Measurements from ENCODE around the gene OXCT1. TPM values are rescaled to one million over a fixed set of nuclear protein-coding genes. Genes with fewer than 3 reads are reported as not detected.

Gene OXCT1
- total and polyA plus RNA-seq, 9 of the 15 experiments (the other 6 are each of a cell fraction or from before 2014, with no cell fraction given): 24.7 to 61.2 (median 41.9) TPM

DNA sequence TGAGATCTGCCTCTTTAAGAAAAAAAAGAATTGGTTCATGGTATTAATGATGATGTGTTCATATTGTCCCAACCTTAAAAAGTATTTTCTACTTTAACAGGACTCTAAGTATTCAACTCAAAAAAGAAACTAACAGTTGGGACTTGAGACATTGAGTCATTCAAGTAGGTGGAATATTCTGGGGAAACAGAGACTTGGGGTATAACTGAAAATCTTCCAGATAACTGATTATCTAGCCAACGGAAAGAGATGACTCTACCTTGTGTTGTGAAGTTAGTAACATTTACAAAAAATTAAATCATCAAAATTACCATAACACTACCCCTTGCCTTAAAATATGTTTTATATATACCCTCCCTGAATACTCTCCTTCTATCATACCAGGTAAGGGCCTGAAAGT is 19.1 kb downstream of the OXCT1 start (continued):
- TF ChIP-seq, protein P1, sequence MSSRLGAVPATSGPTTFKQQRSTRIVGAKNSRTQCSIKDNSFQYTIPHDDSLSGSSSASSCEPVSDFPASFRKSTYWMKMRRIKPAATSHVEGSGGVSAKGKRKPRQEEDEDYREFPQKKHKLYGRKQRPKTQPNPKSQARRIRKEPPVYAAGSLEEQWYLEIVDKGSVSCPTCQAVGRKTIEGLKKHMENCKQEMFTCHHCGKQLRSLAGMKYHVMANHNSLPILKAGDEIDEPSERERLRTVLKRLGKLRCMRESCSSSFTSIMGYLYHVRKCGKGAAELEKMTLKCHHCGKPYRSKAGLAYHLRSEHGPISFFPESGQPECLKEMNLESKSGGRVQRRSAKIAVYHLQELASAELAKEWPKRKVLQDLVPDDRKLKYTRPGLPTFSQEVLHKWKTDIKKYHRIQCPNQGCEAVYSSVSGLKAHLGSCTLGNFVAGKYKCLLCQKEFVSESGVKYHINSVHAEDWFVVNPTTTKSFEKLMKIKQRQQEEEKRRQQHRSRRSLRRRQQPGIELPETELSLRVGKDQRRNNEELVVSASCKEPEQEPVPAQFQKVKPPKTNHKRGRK (tag; IDR thresholded peaks at IDR 0.05): no peak

DNA sequence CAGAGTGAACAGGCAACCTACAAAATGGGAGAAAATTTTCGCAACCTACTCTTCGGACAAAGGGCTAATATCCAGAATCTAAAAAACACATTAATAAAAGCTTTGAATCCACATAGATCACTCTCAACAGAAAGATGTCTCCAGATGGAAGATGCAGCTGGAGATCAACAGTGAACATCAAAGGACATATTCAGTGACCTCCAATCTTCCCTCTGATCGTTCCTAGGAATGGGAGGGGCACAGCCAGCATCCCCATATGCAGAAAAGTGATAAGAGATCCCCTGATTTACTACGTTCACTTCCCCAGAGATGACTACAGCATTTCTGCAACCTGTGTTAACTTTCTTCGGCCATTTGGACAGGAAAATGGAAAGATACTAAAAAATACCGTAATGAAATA is 21.2 kb downstream of the OXCT1 start:
- Histone ChIP-seq H3K9me3 (replicated peaks; ENCODE audit: control insufficient read depth, insufficient read depth, low read depth, low read length) (peaks cover 5% of the 10 kb centered on the region), H3K4me1 (replicated peaks in 1 of 2; ENCODE audit: control insufficient read depth in 2 of 2, insufficient read depth in 2 of 2, low read length in 2 of 2) (no peaks in the 10 kb centered on the region; a peak in 1 of 5 replicates), H3K9me1 (ENCODE audit: control insufficient read depth, insufficient read depth, low read length) (no peaks in the 10 kb centered on the region), H3K27me3 (ENCODE audit: control insufficient read depth in 2 of 2, insufficient read depth in 2 of 2, low read length in 2 of 2) (no peaks in the 10 kb centered on the region; a peak in 1 of 5 replicates), H3K4me3 (no peak overlapping the region), H3K36me3 (ENCODE audit: control insufficient read depth, insufficient read depth, low read length) (peaks cover 49% of the 10 kb centered on the region), H3K27ac (ENCODE audit: extremely low read depth, low read depth, low read length) (no peak overlapping the region), H3K79me2 (ENCODE audit: control insufficient read depth, insufficient read depth, low read length) (no peaks in the 10 kb centered on the region), H3K4me2 (ENCODE audit: insufficient read depth, low read length) (no peak overlapping the region), H2AFZ (ENCODE audit: low read depth, low read length) (no peak overlapping the region), H4K20me1 (replicated peaks; ENCODE audit: control insufficient read depth, insufficient read depth, low read length) (no peaks in the 10 kb centered on the region), H3K9ac (ENCODE audit: insufficient read depth in 1 of 2, low read depth in 2 of 2, low read length in 2 of 2) (no peak overlapping the region)
- ATAC-seq: peak; percentile 65
- CTCF ChIA-PET (ENCODE audit: low intra/inter-chr PET ratio): no interaction called here
- WGBS (ENCODE audit: insufficient coverage, low coverage, missing lambda C conversion rate): 22% methylated on average over 6 of the region's 6 CpGs
- in situ Hi-C loops (cut with MboI) (no loop called here), intact Hi-C loops (cut with micrococcal nuclease) (no loop called here)
- no peak for FAIRE-seq
- peak; percentile 25 to 60 (median 42) for DNase-seq (ENCODE audit: extremely low read depth in 1 of 4, low spot score in 3 of 4)
- no TSS peak for BruUV-seq (replicated peaks)
- POLR2A ChIA-PET: interaction anchor here (1.4 kb wide), 1 partner anchor 20 kb away, joined by 4 read pairs; no protein-coding TSS in a partner anchor
- peak; percentile 38 for TF ChIP-seq TCF3 (CRISPR knock-in tag; IDR thresholded peaks at IDR 0.05)
- TF ChIP-seq DPF2 (IDR thresholded peaks at IDR 0.05): peak; percentile 51; the same call in 1 of the 2 replicates
- no peak for TF ChIP-seq TBL1XR1 (IDR thresholded peaks at IDR 0.05; ENCODE audit: low read length in 2 of 2)
- peak; percentile 45 for TF ChIP-seq EP300 (IDR thresholded peaks at IDR 0.05; ENCODE audit: low read length)
- peak; percentile 82 for TF ChIP-seq TEAD4 (IDR thresholded peaks at IDR 0.05; ENCODE audit: low read length)
- no peak for TF ChIP-seq TEAD4 (CRISPR knock-in tag; IDR thresholded peaks at IDR 0.05; ENCODE audit: borderline replicate concordance)
- TF ChIP-seq THRAP3 (IDR thresholded peaks at IDR 0.05; ENCODE audit: borderline replicate concordance): no peak
- TF ChIP-seq SMARCA4 (IDR thresholded peaks at IDR 0.05): 0 out of 2 replicates have a peak, but pooled peaks have one; percentile 41
- peak in 1 of 2 experiments; percentile 26; a peak in 1 of 4 replicates for TF ChIP-seq MAZ (CRISPR knock-in tag; conservative IDR thresholded peaks at IDR 0.05 in 1 of 2, IDR thresholded peaks at IDR 0.05 in 1 of 2)
- peak; percentile 49 to 53; a peak in 2 of 4 replicates for TF ChIP-seq KDM1A (IDR thresholded peaks at IDR 0.05)
- TF ChIP-seq CXXC5 (CRISPR knock-in tag; IDR thresholded peaks at IDR 0.05): 0 out of 2 replicates have a peak, but pooled peaks have one; percentile 16
- no peak for TF ChIP-seq SREBF2 (CRISPR knock-in tag; IDR thresholded peaks at IDR 0.05)
- TF ChIP-seq NFE2 (IDR thresholded peaks at IDR 0.05; ENCODE audit: low read depth): peak; percentile 48
- peak; percentile 88 for TF ChIP-seq ESRRA (IDR thresholded peaks at IDR 0.05; ENCODE audit: borderline replicate concordance, low read depth)
- TF ChIP-seq NCOA1 (IDR thresholded peaks at IDR 0.05; ENCODE audit: low read depth): no peak
- TF ChIP-seq MIER1 (IDR thresholded peaks at IDR 0.05; ENCODE audit: low read depth): no peak
- TF ChIP-seq ZNF644 (tag; IDR thresholded peaks at IDR 0.05; ENCODE audit: low read depth): 0 out of 2 replicates have a peak, but pooled peaks have one; percentile 35
- TF ChIP-seq PYGO2 (tag; IDR thresholded peaks at IDR 0.05): 0 out of 2 replicates have a peak, but pooled peaks have one; percentile 36
- TF ChIP-seq SETDB1 (IDR thresholded peaks at IDR 0.05; ENCODE audit: low read length): no peak
- TF ChIP-seq EGR1 (conservative IDR thresholded peaks at IDR 0.05): no peak
- no peak for TF ChIP-seq ILF3 (IDR thresholded peaks at IDR 0.05; ENCODE audit: borderline replicate concordance)
- TF ChIP-seq SPI1 (IDR thresholded peaks at IDR 0.05; ENCODE audit: borderline replicate concordance, low read depth, low read length): 0 out of 2 replicates have a peak, but pooled peaks have one; percentile 9
- peak; percentile 71 for TF ChIP-seq TAL1 (IDR thresholded peaks at IDR 0.05)

All from K562 (cell line).